GM18520 (cell line): Measurements from ENCODE around the gene FSD2.
"Not testable (repeated sequence)": the region's sequence is repeated elsewhere in the genome, so short reads cannot be mapped to it uniquely, and the experiment has no call there.

Source experiments
- ATAC-seq: cut with Tn5 transposase; IDR thresholded peaks from one replicate; pipeline ENCODE4 v1.9.1; 2021; ENCODE audit not compliant: unreplicated experiment

The FSD2 gene

GRCh38 chr15:82748315-82748714, 57.6 kb downstream of the FSD2 start:
- no peak for ATAC-seq

- no peak for ATAC-seq
These were observed 62.1 kb downstream of the FSD2 start for GRCh38 chr15:82743810-82744209.

GRCh38 chr15:82742134-82742533, 63.7 kb downstream of the FSD2 start:
- no peak for ATAC-seq

- ATAC-seq, result no peak
These were observed 66.8 kb downstream of the FSD2 start for GRCh38 chr15:82739086-82739485.

GRCh38 chr15:82737975-82738374, 67.9 kb downstream of the FSD2 start:
- no peak for ATAC-seq

- ATAC-seq, result no peak
These were observed 74.3 kb downstream of the FSD2 start for GRCh38 chr15:82731527-82731926.

- no peak for ATAC-seq
These were observed 75.8 kb downstream of the FSD2 start for GRCh38 chr15:82730022-82730530.

GRCh38 chr15:82726816-82727215, 79.1 kb downstream of the FSD2 start:
- ATAC-seq, result no peak

GRCh38 chr15:82715003-82715402, 90.9 kb downstream of the FSD2 start:
- no peak for ATAC-seq

- ATAC-seq, result no peak
These were observed 91.9 kb downstream of the FSD2 start for GRCh38 chr15:82714016-82714415.

- ATAC-seq, result no peak
These were observed 93.8 kb downstream of the FSD2 start for GRCh38 chr15:82712036-82712435.

- ATAC-seq, result no peak
These were observed 94.9 kb downstream of the FSD2 start for GRCh38 chr15:82710926-82711490.

- no peak for ATAC-seq
These were observed 95.7 kb downstream of the FSD2 start for GRCh38 chr15:82710208-82710555.

GRCh38 chr15:82709421-82710207, 96.3 kb downstream of the FSD2 start, which contains the start of gene AP3B2:
AP3B2 (minus strand) TSS chr15:82709875; CDS start chr15:82709706, 169 bp downstream.
- no peak for ATAC-seq

- no peak for ATAC-seq
These were observed 96.8 kb downstream of the FSD2 start for GRCh38 chr15:82709081-82709420.

GRCh38 chr15:82705856-82706255, 100.0 kb downstream of the FSD2 start:
- ATAC-seq, result not testable (repeated sequence)
